Epidermal melanocyte (primary cell): ENCODE data around the gene MAP4K2.

Source experiments
- DNase-seq: peaks from one replicate; pipeline ENCODE4 v3.0.0; 2011; ENCODE audit warnings: low spot score; ENCODE audit not compliant: insufficient read length

Gene MAP4K2

DNA sequence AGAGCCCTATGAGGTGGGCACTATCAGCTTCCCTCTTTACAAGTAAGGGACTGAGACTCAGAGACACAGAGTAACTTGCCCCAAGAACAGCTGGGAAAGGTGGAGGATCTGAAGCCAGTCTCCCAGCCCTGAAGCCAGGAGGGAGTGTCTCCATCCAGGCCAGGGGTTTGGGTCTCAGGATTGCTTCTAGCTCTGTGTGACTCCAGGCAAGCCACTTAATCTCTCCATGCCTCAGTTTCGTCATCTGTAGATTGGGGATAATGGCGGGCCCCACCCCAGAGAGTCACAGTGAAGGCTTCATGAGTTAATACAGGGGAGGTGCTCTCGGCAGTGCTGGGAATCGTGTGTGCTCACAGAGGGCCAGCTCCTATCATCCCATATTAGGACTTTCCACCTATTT lies 10.5 kb downstream of the MAP4K2 start:
- DNase-seq, result no peak

DNA sequence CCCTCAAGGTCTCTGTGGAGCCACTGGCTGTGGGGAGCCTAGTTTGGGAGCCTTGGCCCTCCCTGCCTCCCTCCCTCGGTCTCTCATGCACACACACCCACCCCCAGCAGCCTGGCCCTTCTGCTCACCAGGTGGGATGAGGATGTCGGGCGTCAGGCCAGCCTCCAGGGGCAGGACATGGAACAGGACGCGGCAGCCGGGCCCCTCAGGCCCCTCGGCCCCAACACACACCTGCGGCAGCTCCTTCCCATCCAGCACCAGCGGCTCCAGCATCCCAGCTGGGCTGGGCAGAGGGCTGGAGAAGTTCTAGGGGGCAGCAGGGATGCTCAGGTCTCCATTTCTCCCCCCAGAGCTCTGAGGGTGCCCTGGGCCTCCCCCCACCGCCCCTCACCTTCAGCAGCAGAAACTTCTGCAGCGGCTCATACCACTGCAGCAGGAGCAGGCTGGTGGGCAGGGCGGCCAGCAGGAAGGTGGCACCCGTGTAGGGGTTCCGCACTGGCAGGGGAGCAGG lies 11.2 kb downstream of the MAP4K2 start:
- DNase-seq, result no peak

- no peak for DNase-seq
Observed at GRCh38 chr11:64790205-64791095, 12.6 kb downstream of the MAP4K2 start.

GRCh38 chr11:64789331-64790204 lies 13.4 kb downstream of the MAP4K2 start:
- no peak for DNase-seq

GRCh38 chr11:64788321-64789215 lies 14.4 kb downstream of the MAP4K2 start:
- DNase-seq, result no peak

DNA sequence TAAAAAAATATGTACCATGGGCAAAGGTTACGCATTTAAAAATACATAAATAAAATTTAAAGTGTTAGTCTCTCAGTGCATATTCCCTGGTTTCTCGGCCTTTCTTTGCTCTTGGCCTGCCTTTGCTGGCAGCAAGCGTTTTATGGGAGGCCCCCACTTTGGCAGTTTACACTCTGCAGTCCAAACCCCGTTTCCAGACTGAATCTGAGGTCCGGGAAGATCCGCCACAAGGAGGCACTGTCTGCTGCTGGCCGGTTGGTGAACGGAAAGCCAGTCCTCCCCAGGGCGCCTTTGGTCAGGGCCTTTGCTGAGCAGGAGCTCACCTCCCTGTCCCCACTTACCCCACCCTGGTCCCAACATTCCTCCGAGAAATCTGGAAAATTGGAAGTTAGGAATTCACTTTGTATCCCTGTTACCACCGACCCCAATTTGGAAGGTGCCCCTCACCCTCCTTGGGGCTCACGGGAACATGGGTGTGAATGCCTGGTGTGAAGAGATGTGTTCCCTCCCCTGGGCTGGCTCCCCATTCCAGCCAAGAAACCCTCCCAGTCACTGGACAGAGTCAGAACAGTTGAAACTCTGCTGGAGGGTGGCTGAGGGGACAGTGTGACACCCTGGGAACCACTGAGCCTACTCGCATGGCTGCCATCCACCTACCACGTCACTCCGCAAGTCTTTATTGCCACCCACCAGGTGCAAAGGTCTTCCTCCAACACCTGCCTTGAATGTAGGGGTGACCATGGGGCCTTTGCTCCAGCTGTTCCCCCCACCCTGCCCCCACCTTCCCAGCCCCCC lies 15.3 kb downstream of the MAP4K2 start:
- DNase-seq, result no peak

- DNase-seq, result no peak
Observed at GRCh38 chr11:64786308-64786707, 16.7 kb downstream of the MAP4K2 start.

DNA sequence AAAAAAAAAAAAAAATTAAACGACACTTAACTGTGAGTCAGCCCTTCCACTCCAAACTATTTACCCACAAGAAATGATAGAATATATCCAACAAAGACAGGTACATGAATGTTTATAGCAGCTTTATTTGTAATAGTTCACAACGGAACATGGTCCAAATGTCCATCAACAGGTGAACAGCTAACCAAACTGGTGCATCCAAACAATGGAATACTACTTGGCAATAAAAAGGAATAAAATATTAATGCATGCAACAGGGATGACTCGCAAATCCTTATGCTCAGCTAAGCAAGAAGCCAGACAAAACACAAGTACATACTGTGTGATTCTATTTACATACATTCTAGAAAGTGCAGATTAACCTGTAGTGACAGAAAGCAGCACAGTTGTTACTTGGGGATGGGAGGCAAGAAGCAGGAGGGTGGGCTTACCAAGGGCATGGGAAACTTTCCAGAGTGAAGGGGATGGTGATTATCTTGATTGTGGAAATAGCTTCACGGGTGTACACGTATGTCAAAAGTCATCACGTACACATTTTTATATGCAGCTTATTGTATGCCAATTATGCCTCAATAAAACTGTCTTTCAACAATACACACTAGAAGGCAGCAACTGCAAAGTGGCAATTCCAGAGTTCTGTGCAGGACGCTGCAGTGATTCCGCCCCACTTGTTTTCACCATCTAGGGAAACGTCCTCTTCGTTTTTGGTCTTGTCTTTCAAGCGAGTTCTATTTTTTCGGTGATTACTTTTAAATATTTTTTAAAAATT lies 18.0 kb downstream of the MAP4K2 start:
- DNase-seq, result no peak

DNA sequence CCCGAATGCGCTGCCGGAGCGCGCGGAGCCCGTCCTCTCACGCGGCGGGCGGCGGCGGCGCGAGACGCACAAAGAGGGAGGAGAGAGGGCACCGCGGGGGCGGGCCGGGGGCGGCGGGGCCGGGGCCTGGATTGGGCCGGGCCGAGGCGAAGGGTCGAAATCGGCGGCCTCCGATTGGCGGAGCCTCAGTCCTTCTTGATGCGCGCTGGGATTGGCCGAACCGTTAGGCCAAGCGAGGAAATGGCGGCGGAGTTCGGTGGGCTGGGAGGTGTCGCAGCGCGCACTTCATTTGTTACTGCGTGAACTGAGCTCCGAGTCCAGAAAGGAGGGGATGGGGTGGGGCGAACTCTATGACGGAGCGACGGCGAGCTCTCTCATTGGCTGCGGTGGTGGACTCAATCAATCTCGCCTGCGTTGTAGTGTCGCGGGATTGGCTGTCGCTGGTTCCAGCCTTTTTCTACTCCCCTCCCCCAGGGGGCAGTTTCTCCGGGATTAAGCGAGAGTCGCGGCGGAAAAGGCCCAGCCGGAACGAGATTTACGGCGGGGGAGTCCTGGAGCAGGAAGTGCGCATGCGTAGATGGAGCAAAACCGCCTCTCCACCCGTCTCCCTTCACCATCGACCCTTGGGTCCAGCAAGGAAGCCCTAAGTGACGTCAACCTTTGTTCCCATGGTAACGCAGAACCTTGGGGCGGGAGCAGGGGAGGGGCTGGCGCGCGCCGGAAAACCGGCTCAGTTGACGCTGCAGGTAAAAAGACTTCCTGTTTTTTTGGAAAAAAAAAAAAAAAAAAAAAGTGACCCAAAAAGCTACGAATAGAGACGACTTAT lies 24.3 kb downstream of the MAP4K2 start, which contains the start of gene SF1:
Gene SF1 (minus strand): TSS at position 70 of the 826 bp plus-strand sequence. CDS start 150 bp downstream, outside the sequence.
- DNase-seq, result peak; percentile 96

DNA sequence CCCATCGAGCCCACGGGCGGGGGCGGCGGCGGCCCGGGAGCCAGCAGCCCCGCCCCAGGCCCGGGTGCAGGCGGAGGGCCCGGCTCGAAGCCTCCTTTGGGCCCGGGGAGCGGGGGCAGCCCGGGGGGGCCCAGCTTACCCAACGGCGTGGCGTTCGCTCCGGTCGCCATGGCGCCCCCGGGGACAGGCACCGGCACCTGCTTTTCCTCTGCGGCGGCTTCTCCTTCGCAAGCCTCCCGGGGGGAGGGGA lies 24.9 kb downstream of the MAP4K2 start:
- DNase-seq, result no peak

DNA sequence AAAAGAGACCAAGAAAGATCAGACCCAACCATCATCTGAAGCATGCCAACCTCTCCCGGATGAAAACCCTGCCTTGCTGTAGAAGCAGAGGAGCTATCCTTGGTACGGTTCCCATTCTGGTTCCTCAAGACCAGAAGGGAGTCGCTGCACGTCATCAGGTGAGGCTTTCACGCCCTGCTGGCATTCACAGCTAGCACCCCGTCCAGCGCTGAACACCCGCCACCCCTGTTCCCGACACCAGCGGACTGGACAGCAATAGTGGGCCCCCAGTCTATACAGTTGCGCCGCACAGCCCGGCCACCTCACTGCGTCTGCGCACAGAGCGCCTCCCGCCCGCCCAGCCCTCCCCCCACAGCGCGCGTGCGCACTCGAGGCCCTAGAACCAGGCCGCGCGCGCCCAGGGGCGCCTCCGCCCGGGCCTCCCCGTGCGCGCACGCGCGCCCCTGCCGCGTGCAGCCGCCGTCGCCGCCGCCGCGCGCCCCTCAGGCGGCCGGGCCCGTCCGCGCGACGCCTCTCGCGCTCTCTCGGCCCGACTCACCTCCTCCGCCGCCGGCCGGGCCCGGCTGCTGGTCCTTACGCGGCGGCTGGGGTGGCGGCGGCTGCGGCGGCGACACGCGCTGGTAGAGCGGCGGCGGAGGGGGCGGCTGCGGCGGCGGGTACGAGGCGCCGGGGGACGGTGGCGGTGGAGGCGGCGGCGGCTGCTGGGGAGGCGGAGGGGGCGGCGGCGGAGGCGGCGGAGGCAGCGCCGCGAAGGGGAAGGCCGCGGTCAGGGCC lies 25.4 kb downstream of the MAP4K2 start:
- DNase-seq, result peak; percentile 93

GRCh38 chr11:64776875-64777274 lies 26.1 kb downstream of the MAP4K2 start:
- no peak for DNase-seq

- DNase-seq, result no peak
Observed at GRCh38 chr11:64776425-64776824, 26.6 kb downstream of the MAP4K2 start.

DNA sequence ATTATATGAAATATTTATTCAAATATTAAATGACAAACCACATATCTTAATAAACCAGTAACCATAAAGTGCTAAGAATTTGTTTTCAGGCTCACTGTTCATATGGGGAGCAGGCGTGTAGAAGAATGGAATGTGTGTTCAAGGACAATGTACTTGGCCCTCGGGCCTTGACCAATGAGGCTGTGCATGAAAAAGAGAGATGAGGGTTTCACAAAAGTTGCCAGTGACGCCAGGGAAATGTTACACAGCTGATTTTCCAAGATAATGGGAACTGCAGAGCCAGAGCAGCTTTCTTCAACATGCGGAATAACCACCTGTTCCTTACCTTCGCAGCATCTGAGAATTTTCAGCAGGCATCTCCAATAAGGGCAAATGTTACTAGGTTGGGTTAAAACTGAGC lies 28.9 kb downstream of the MAP4K2 start:
- no peak for DNase-seq

DNA sequence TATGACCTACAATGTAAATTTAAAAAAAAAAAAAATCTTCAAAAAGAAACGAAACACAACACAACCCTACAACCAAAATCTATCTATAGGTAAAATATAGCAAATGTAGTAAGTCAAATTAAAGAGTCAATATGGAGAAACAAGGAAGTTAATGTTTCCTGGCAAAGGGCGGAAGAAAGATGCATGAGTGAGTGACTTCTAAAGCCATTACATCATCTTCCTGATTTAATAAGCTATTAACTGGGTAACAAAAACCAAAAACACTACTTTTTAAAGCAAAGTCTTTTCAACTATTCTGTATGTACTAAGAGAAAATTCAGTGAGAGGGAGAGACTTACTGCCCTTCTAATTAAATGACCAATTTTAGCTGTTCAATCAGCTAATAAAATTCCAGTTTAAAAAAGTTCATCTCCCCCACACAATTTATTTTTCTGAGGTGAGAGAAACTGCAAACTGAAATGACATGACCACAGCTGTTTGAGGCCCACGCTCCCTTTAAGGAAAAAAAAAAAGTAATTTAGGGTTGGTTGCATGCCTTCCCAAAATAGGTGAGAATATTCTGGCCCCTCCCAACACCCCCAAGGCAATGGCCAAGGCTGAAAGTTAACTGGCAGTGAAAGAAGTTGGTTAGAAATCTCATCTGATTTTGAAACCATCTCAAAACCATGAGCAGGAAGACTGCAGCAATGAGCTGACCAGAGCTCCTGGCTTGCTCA lies 30.6 kb downstream of the MAP4K2 start:
- DNase-seq, result no peak

DNA sequence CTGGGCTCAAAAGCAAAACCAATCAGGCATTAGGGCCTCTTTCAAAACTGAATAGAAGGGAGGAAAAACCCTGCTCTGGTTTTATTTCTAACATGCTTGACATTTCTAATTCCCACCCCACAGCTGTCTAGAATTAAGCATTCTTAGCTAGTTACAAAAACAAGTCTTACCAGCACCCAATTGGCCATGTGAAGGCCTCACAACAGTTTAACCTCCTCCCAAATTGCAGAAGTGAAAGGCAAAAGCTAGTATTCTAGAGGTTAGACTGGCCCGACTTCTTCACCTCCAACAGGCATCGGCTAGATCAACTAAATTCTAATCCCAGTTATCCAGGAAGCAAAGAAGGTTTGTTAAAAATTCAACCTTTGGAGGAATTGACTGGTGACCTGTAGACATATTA lies 31.2 kb downstream of the MAP4K2 start:
- DNase-seq, result no peak

DNA sequence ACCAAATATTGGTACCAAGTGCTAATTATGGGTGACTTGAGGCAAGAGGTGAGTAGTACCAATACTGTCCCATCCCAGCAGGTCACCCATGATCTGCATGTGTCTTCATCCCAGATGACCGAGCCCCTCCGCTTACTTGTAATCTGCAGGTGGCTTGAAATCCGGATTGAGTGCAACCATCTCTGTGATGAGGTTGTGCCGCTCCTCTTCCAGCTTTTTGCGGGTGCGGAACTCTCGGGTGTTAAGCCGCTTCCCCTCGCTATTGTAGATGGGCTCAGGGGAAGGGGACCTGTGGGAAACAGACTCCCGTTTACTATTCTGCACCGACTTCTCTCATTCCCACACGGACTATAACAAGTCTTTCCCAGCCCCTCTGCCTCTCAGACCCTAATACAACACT lies 32.9 kb downstream of the MAP4K2 start:
- DNase-seq, result no peak
